ENCODE results near the gene ATE1.
"Not testable (repeated sequence)": the region's sequence is repeated elsewhere in the genome, so short reads cannot be mapped to it uniquely, and the experiment has no call there.

Gene ATE1

GRCh38 chr10:121941532-121941931, 13.7 kb upstream of the ATE1 start:
- no peak for DNase-seq
- Histone ChIP-seq H3K9me3 (ENCODE audit: severe bottlenecking) (no peaks in the 10 kb centered on the region), H3K4me3 (ENCODE audit: low read depth, low read length) (no peak overlapping the region), H3K27me3 (ENCODE audit: insufficient read depth, low read depth, severe bottlenecking) (no peaks in the 10 kb centered on the region), H3K36me3 (no peaks in the 10 kb centered on the region), H3K27ac (no peak overlapping the region)
- no peak for TF ChIP-seq CTCF (IDR thresholded peaks at IDR 0.05; ENCODE audit: low read depth, low read length)

- Histone ChIP-seq H3K27me3 (ENCODE audit: insufficient read depth, low read depth, severe bottlenecking) (no peaks in the 10 kb centered on the region), H3K36me3 (no peaks in the 10 kb centered on the region), H3K9me3 (ENCODE audit: severe bottlenecking) (no peaks in the 10 kb centered on the region), H3K27ac (no peak overlapping the region), H3K4me3 (ENCODE audit: low read depth, low read length) (no peak overlapping the region)
- DNase-seq, result no peak
- TF ChIP-seq CTCF (IDR thresholded peaks at IDR 0.05; ENCODE audit: low read depth, low read length), result no peak
These were observed 8.5 kb upstream of the ATE1 start for GRCh38 chr10:121936295-121936694.

- Histone ChIP-seq H3K4me3 (ENCODE audit: low read depth, low read length) (no peak overlapping the region), H3K27ac (no peak overlapping the region), H3K36me3 (no peaks in the 10 kb centered on the region), H3K9me3 (ENCODE audit: severe bottlenecking) (no peaks in the 10 kb centered on the region), H3K27me3 (ENCODE audit: insufficient read depth, low read depth, severe bottlenecking) (no peaks in the 10 kb centered on the region)
- DNase-seq, result no peak
- TF ChIP-seq CTCF (IDR thresholded peaks at IDR 0.05; ENCODE audit: low read depth, low read length), result no peak
These were observed 7.9 kb upstream of the ATE1 start for GRCh38 chr10:121935702-121936101.

GRCh38 chr10:121930268-121931085, 2.6 kb upstream of the ATE1 start:
- H3K27me3 ChIP-seq (ENCODE audit: insufficient read depth, low read depth, severe bottlenecking); H3K36me3 ChIP-seq; H3K9me3 ChIP-seq (ENCODE audit: severe bottlenecking); H3K4me3 ChIP-seq (ENCODE audit: low read depth, low read length); DNase-seq: not testable (repeated sequence)
- 0 out of 2 replicates have a peak overlapping the region, but pooled peaks have one; percentile 5 for H3K27ac ChIP-seq

- H3K27ac ChIP-seq; H3K9me3 ChIP-seq (ENCODE audit: severe bottlenecking); H3K4me3 ChIP-seq (ENCODE audit: low read depth, low read length); H3K36me3 ChIP-seq; H3K27me3 ChIP-seq (ENCODE audit: insufficient read depth, low read depth, severe bottlenecking); DNase-seq: not testable (repeated sequence)
These were observed 1.9 kb upstream of the ATE1 start for GRCh38 chr10:121929585-121930267.

- H3K4me3 ChIP-seq (ENCODE audit: low read depth, low read length), result peak overlapping the region; percentile 93
- no peaks in the 10 kb centered on the region for H3K9me3 ChIP-seq (ENCODE audit: severe bottlenecking)
- DNase-seq, result no peak
- TF ChIP-seq CTCF (IDR thresholded peaks at IDR 0.05; ENCODE audit: low read depth, low read length), result no peak
- H3K27ac ChIP-seq, result peak overlapping the region; percentile 99
- H3K36me3 ChIP-seq, result peaks cover 3% of the 10 kb centered on the region
- no peaks in the 10 kb centered on the region for H3K27me3 ChIP-seq (ENCODE audit: insufficient read depth, low read depth, severe bottlenecking)
These were observed 675 bp upstream of the ATE1 start for GRCh38 chr10:121928528-121928884.
